HUES64 (cell line): ENCODE results near the gene LANCL2.
"Not testable (repeated sequence)": the region's sequence is repeated elsewhere in the genome, so short reads cannot be mapped to it uniquely, and the experiment has no call there.

Experiments
- H3K27ac ChIP-seq: 2 replicates; pipeline ENCODE4 v1.7.0; 2013; ENCODE audit warnings: low read depth, low read length, inconsistent platforms
- H3K27me3 ChIP-seq: 2 replicates; pipeline ENCODE4 v1.6.1; 2013; ENCODE audit warnings: mild to moderate bottlenecking, low read length; ENCODE audit not compliant: insufficient read depth
- H3K36me3 ChIP-seq: 2 replicates; pipeline ENCODE4 v1.6.1; 2013; ENCODE audit warnings: mild to moderate bottlenecking, low read length; ENCODE audit not compliant: insufficient read depth
- H3K4me1 ChIP-seq: 2 replicates; pipeline ENCODE4 v1.6.1; 2013; ENCODE audit warnings: mild to moderate bottlenecking, low read length, moderate library complexity; ENCODE audit not compliant: insufficient read depth
- H3K4me3 ChIP-seq: 2 replicates; pipeline ENCODE4 v1.5.1; 2013; ENCODE audit warnings: mild to moderate bottlenecking, low read length, moderate library complexity
- H3K9ac ChIP-seq: 2 replicates; pipeline ENCODE4 v1.6.1; 2013; ENCODE audit warnings: mild to moderate bottlenecking, low read depth, low read length
- H3K9me3 ChIP-seq: 2 replicates; pipeline ENCODE4 v1.6.1; 2013; ENCODE audit warnings: low read depth, low read length; ENCODE audit not compliant: insufficient read depth
- WGBS: fragments of 150-250, 120-280 bp; methylation state at CpG from one replicate; pipeline ENCODE4 v1.1.7; 2013; ENCODE audit warnings: missing lambda C conversion rate; 5-methylcytosine and 5-hydroxymethylcytosine counted together

Gene LANCL2

DNA sequence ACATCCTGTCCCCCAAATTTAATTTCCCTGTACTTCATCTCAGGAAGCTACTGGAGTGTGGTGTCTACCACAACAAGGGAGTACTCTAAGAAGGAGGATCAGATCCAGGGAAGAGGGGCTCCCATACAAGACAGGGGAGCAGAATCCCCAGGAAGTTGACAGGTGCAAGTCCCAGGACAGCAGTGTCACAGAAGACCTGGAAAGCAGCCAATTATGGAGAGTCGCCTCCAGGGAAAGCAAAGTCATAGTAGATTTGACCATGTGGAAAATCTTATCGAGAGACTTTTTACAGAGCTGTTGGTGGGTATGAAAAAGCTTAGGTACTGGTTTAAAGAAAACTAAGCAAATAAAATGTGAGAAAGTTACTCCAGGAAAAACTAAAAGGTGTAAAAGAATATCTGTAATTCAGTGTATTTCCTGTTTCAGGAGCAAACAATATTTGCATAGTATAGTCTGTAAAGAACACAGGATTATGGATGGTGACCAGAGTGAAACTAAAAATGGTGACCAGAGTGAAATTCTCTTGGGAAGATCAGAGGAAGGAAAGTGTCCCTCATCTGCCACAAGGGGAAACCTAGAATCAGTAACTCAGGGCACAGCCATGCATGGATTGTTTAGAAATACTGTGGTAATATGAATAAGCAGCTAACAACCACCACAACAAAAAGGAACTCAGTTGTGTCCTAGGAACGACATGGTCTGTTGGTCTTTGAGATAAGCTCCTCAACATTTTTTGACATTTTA, 44.5 kb downstream of the LANCL2 start:
- WGBS: 87% methylated on average over 3 of the region's 3 CpGs
- Histone ChIP-seq H3K4me3 (no peak overlapping the region), H3K9ac (no peak overlapping the region), H3K36me3 (peaks cover 9% of the 10 kb centered on the region), H3K27ac (no peak overlapping the region), H3K9me3 (no peaks in the 10 kb centered on the region), H3K27me3 (no peaks in the 10 kb centered on the region), H3K4me1 (no peaks in the 10 kb centered on the region)

DNA sequence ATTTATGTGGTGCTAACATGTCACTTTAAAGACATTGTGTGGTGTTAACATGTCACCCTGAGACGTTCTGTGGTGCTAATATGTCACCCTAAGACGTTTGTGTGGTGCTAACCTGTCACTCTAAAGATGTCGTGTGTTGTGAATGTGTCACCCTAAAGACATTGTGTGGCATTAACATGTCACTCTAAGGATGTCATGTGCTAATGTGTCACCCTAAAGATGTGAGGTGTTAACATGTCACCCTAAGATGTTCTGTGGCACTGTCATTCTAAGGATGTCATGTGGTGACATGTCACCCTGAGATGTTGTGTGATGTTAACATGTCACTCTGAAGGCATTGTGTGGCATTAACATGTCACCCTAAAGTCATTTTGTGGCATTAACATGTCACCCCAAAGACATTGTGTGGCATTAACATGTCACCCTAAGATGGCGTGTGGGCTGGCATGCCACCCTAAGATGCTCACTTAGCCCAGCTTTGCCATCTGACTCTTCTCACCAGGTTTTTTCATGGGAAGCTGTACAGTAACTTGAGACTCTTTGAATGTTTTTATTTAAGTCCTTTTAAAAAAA, 45.6 kb downstream of the LANCL2 start:
- H3K27me3 ChIP-seq: no peaks in the 10 kb centered on the region
- no peak overlapping the region for H3K4me3 ChIP-seq
- no peaks in the 10 kb centered on the region for H3K4me1 ChIP-seq
- peaks cover 5% of the 10 kb centered on the region for H3K36me3 ChIP-seq
- H3K9me3 ChIP-seq: no peaks in the 10 kb centered on the region
- WGBS: 93% methylated on average over 4 of the region's 4 CpGs
- no peak overlapping the region for H3K9ac ChIP-seq
- no peak overlapping the region for H3K27ac ChIP-seq

DNA sequence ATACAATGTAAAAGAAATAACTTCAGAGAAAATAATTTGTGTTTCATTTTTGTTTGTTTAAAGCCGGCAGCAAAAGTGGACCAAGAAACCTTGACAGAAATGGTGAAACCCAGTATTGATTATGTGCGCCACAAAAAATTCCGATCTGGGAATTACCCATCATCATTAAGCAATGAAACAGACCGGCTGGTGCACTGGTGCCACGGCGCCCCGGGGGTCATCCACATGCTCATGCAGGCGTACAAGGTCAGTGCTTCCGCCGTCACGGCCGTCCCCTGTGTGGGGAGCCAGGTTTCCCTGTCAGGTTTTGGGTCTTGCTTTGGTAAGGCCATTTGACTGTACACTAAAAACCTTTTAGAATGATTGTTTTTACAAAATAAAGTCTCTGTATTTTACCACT, 46.7 kb downstream of the LANCL2 start:
- WGBS: 95% methylated on average over 12 of the region's 12 CpGs
- H3K9ac ChIP-seq: no peak overlapping the region
- H3K36me3 ChIP-seq: peaks cover 5% of the 10 kb centered on the region
- no peaks in the 10 kb centered on the region for H3K4me1 ChIP-seq
- no peak overlapping the region for H3K27ac ChIP-seq
- no peak overlapping the region for H3K4me3 ChIP-seq
- no peaks in the 10 kb centered on the region for H3K9me3 ChIP-seq
- no peaks in the 10 kb centered on the region for H3K27me3 ChIP-seq

DNA sequence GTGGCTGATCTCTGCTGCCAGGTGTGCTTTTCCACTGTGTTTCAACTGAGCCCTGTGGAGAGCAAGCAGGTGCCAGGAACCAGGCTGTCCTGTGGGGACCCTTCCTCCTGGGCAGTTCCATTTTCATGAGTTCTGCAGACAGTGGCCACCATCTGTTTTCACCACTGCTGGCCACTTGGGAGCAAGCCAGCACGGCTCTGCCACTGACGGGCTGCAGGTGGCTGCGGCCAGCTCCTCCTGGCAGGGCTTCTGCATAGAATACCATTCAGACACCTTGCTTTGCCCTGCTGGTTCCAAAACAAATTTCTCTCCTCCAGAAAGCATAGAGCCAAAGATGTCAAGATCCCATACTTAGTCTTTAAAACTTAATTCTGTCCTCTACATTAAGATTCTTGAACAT, 48.3 kb downstream of the LANCL2 start:
- no peaks in the 10 kb centered on the region for H3K4me1 ChIP-seq
- 92% methylated on average over 3 of the region's 3 CpGs for WGBS
- no peak overlapping the region for H3K4me3 ChIP-seq
- H3K9ac ChIP-seq: no peak overlapping the region
- no peak overlapping the region for H3K27ac ChIP-seq
- H3K27me3 ChIP-seq: no peaks in the 10 kb centered on the region
- no peaks in the 10 kb centered on the region for H3K9me3 ChIP-seq
- H3K36me3 ChIP-seq: peaks cover 5% of the 10 kb centered on the region

GRCh38 chr7:55415173-55415778, 50.1 kb downstream of the LANCL2 start:
- H3K27ac ChIP-seq: no peak overlapping the region
- 68% methylated on average over 6 of the region's 6 CpGs for WGBS

GRCh38 chr7:55417456-55417855, 52.3 kb downstream of the LANCL2 start:
- H3K27ac ChIP-seq, H3K4me3 ChIP-seq, H3K9me3 ChIP-seq, H3K27me3 ChIP-seq, H3K9ac ChIP-seq, H3K36me3 ChIP-seq, H3K4me1 ChIP-seq: not testable (repeated sequence)
- WGBS: 92% methylated on average over 4 of the region's 4 CpGs

More at GRCh38 chr7:55415173-55415778, 50.1 kb downstream of the LANCL2 start:
- Histone ChIP-seq H3K36me3 (peaks cover 5% of the 10 kb centered on the region), H3K9ac (no peak overlapping the region), H3K9me3 (no peaks in the 10 kb centered on the region), H3K4me1 (peaks cover 2% of the 10 kb centered on the region; the same call in 1 of the 2 replicates), H3K4me3 (no peak overlapping the region), H3K27me3 (no peaks in the 10 kb centered on the region)

GRCh38 chr7:55420530-55420929, 55.4 kb downstream of the LANCL2 start:
- peaks cover 14% of the 10 kb centered on the region for H3K4me1 ChIP-seq
- H3K36me3 ChIP-seq: peaks cover 4% of the 10 kb centered on the region; the same call in 1 of the 2 replicates
- no peak overlapping the region for H3K4me3 ChIP-seq
- no peak overlapping the region for H3K9ac ChIP-seq
- H3K27ac ChIP-seq: no peak overlapping the region
- WGBS: 61% methylated on average over 3 of the region's 3 CpGs
- H3K9me3 ChIP-seq: no peaks in the 10 kb centered on the region
- no peaks in the 10 kb centered on the region for H3K27me3 ChIP-seq

DNA sequence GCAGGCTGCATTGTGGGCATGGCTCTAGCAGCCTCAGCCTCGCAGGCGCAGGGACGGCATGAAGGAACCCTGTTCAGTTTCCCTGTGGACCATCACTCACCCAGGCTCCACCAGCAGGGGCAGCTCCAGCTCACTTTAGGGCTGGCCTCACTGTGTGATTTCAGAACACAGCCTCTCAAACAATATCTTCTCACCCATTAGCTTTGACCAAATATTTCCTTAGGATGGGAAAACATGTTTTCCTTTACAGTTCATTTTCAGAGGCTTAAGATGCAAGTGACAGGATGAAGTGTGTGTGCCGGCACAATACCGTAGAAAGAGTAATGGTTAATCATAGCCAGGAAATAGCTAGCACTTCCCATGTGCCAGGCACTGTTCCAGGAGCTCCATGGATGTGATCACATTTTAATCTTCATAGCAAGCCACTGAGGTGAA, 58.2 kb downstream of the LANCL2 start:
- Histone ChIP-seq H3K9ac (no peak overlapping the region), H3K27me3 (no peaks in the 10 kb centered on the region), H3K4me3 (no peak overlapping the region), H3K4me1 (peaks cover 25% of the 10 kb centered on the region), H3K27ac (no peak overlapping the region), H3K9me3 (no peaks in the 10 kb centered on the region), H3K36me3 (peaks cover 15% of the 10 kb centered on the region; the same call in 1 of the 2 replicates)
- WGBS: 89% methylated on average over 5 of the region's 5 CpGs

GRCh38 chr7:55423891-55424290, 58.8 kb downstream of the LANCL2 start:
- 79% methylated on average over 5 of the region's 5 CpGs for WGBS
- H3K4me1 ChIP-seq: peaks cover 25% of the 10 kb centered on the region
- H3K4me3 ChIP-seq: no peak overlapping the region
- no peak overlapping the region for H3K9ac ChIP-seq
- peaks cover 17% of the 10 kb centered on the region; the same call in 1 of the 2 replicates for H3K36me3 ChIP-seq
- H3K27ac ChIP-seq: no peak overlapping the region
- no peaks in the 10 kb centered on the region for H3K9me3 ChIP-seq
- no peaks in the 10 kb centered on the region for H3K27me3 ChIP-seq

DNA sequence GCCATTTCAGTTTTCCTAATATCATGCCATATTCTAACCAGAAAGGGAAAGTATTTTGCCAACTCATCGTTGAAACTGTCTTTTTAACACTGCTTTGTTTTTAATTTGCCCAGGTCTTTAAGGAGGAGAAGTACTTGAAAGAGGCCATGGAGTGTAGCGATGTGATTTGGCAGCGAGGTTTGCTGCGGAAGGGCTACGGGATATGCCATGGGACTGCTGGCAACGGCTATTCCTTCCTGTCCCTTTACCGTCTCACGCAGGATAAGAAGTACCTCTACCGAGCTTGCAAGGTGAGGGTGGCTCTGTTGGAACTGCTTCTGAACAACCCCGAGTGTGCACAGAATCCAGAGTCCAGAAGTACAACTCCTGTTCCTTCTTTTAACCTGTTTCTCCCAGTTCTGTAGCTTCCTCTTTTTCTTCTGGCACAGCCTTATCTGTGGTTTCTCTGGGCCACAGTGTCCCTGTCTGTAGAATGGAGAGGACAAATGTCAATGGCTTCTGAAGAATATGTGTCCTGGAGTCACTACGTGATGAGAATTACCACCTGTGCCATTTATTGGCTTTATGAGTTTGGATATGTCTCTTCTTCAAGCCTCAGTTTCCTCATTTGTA, 60.1 kb downstream of the LANCL2 start:
- 95% methylated on average over 11 of the region's 11 CpGs for WGBS
- H3K27me3 ChIP-seq: no peaks in the 10 kb centered on the region
- H3K9me3 ChIP-seq: no peaks in the 10 kb centered on the region
- H3K36me3 ChIP-seq: peaks cover 17% of the 10 kb centered on the region; the same call in 1 of the 2 replicates
- peaks cover 24% of the 10 kb centered on the region for H3K4me1 ChIP-seq
- H3K4me3 ChIP-seq: no peak overlapping the region
- H3K9ac ChIP-seq: no peak overlapping the region
- no peak overlapping the region for H3K27ac ChIP-seq

DNA sequence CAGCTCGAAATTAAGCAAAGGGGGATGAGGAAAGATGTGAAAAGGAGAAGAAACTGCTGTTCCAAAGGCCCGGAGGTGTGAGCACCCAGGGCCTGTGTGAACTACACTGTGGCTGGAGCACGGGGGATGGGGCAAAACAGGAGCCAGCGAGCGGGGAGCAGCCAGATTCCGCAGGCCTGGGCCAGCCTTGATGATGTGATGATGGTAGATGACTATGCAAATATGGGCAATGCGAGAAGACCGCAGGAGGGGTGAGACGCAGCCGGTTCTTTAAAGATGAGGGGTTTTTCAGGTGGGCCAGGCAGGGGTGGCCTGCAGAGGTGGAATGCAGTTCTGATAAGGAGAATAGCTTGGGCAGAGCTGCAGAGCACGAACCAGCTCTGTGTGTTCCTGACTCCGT, 61.5 kb downstream of the LANCL2 start:
- Histone ChIP-seq H3K9ac (no peak overlapping the region), H3K27ac (no peak overlapping the region), H3K4me1 (peaks cover 16% of the 10 kb centered on the region), H3K4me3 (no peak overlapping the region), H3K36me3 (peaks cover 17% of the 10 kb centered on the region; the same call in 1 of the 2 replicates), H3K9me3 (no peaks in the 10 kb centered on the region), H3K27me3 (no peaks in the 10 kb centered on the region)
- WGBS: 60% methylated on average over 12 of the region's 12 CpGs
